Progenitor cell of endocrine pancreas (in vitro differentiated cells): ENCODE data around the gene ZNF638. TPM values are rescaled to one million over a fixed set of nuclear protein-coding genes. Genes with fewer than 3 reads are reported as not detected.

Source experiments
- DNase-seq: peaks from one replicate; pipeline ENCODE4 v3.0.0; 2021; ENCODE audit warnings: low spot score; ENCODE audit not compliant: unreplicated experiment
- H3K27ac Mint-ChIP-seq: 2 replicates; pipeline ENCODE4 v1.8.0; 2021; ENCODE audit warnings: mild to moderate bottlenecking, moderate library complexity, mixed read lengths
- H3K27me3 Mint-ChIP-seq: 2 replicates; pipeline ENCODE4 v1.8.0; 2021; ENCODE audit warnings: mixed read lengths
- H3K36me3 Mint-ChIP-seq: 2 replicates; pipeline ENCODE4 v1.8.0; 2022; ENCODE audit warnings: mixed read lengths; ENCODE audit not compliant: insufficient read depth
- H3K4me1 Mint-ChIP-seq: 2 replicates; pipeline ENCODE4 v1.8.0; 2021; ENCODE audit warnings: low read depth, mixed read lengths
- H3K4me3 Mint-ChIP-seq: 2 replicates; pipeline ENCODE4 v1.8.0; 2021; ENCODE audit warnings: low read depth, mild to moderate bottlenecking, moderate library complexity, mixed read lengths
- H3K9me3 Mint-ChIP-seq: 2 replicates; pipeline ENCODE4 v1.8.0; 2021; ENCODE audit warnings: low read depth, mixed read lengths
- CTCF ChIP-seq: fragments of 200-600 bp; sonication (generic); IDR thresholded peaks from one replicate; pipeline ENCODE4 v1.5.0; 2021; ENCODE audit warnings: antibody characterized with exemption, mild to moderate bottlenecking; ENCODE audit not compliant: unreplicated experiment
- total RNA-seq: library from RNA; stranded (reverse); gene quantifications from 2 replicates; pipeline ENCODE4 v1.2.1, GENCODE V29; 2021

Gene ZNF638
- total RNA-seq, 1 donor from 2014 or later, result 216 TPM

DNA sequence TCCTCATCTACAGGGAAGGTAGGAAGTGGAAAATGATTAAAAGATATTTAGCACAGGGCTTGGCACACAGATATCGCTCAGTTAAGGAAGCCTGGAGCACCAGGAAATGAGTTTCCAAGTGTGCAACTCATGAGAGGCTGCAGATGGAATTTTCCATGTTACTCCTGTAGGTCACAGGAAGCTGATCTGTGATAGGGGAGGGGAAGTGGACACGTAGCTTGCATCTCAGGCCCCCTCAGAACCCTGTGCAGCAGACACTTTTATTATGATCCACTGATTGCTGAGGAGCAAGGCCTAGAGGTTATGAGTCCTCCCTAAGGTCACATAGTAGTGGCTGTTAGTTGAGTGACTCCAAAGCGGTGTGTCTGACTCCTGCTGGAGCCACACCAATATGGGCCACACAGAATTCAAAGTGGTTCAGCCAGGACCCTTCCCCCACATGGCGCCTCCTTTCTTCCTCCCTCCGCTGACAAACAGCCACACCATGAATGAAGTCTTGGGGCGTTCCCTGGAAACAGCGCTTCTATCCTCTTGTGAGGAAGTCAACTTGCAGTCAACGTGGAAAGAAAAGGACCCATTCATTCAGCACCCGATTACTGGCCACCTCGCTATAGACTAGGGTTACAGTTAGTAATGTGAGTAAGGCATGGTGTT lies 143.3 kb downstream of the ZNF638 start:
- TF ChIP-seq CTCF, result no peak
- Mint-ChIP-seq H3K27me3 (peaks cover 15% of the 10 kb centered on the region), H3K4me3 (no peak overlapping the region), H3K36me3 (peaks cover 2% of the 10 kb centered on the region), H3K9me3 (no peaks in the 10 kb centered on the region), H3K4me1 (peaks cover 2% of the 10 kb centered on the region), H3K27ac (no peak overlapping the region)
- no peak for DNase-seq

GRCh38 chr2:71476495-71476894 lies 144.9 kb downstream of the ZNF638 start:
- no peaks in the 10 kb centered on the region for H3K9me3 Mint-ChIP-seq
- no peak for TF ChIP-seq CTCF
- no peak for DNase-seq
- peaks cover 2% of the 10 kb centered on the region for H3K36me3 Mint-ChIP-seq
- H3K4me3 Mint-ChIP-seq, result no peak overlapping the region
- H3K27ac Mint-ChIP-seq, result no peak overlapping the region
- H3K27me3 Mint-ChIP-seq, result peaks cover 17% of the 10 kb centered on the region
- peaks cover 2% of the 10 kb centered on the region for H3K4me1 Mint-ChIP-seq

GRCh38 chr2:71477231-71477691 lies 145.7 kb downstream of the ZNF638 start:
- H3K27me3 Mint-ChIP-seq, result peaks cover 20% of the 10 kb centered on the region
- DNase-seq, result no peak
- no peak for TF ChIP-seq CTCF
- H3K27ac Mint-ChIP-seq, result no peak overlapping the region
- no peak overlapping the region for H3K4me3 Mint-ChIP-seq
- H3K36me3 Mint-ChIP-seq, result peaks cover 2% of the 10 kb centered on the region
- no peaks in the 10 kb centered on the region for H3K9me3 Mint-ChIP-seq
- peaks cover 2% of the 10 kb centered on the region for H3K4me1 Mint-ChIP-seq

DNA sequence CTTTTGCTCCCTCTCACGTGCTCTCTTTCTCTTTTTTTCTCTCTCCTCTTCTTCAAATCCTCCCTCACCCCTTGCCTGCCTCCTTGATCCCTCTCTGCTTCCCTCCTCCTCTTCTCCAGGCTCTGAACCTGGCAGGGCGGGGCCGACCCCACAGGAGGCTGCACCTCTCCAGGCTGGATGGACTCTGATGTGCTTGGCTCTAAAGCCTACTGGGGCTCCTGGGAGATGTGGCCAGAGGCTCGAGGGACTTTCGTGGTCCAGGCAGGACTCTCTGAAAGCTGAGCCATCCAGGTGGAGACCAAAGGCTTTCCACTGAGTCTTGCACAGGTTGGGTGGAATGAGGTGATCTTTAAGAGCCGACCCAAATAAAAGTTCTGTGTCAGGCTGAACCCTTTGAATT lies 147.2 kb downstream of the ZNF638 start:
- TF ChIP-seq CTCF, result no peak
- Mint-ChIP-seq H3K4me1 (peaks cover 2% of the 10 kb centered on the region), H3K4me3 (no peak overlapping the region), H3K9me3 (no peaks in the 10 kb centered on the region), H3K27ac (no peak overlapping the region), H3K36me3 (no peaks in the 10 kb centered on the region), H3K27me3 (peaks cover 20% of the 10 kb centered on the region)
- no peak for DNase-seq

DNA sequence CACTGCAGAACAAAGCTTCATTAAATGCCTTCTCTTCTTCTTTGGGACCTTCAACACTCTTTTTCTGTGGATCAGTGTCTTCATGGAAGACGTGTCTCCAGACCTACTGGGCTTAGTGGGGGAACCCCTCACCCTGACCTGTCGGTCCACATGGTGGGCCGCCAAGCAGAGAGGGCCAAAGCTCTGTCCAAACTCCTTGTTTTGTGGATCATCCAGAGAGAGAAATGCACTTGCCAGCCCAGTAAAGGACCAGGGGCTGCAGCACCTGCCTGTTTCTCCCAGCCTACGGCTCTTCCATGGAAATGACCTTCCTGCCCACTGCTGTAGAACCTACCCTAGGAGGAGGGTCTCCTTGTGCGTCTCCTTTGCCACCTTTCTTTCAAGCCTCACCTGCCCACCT lies 147.7 kb downstream of the ZNF638 start:
- Mint-ChIP-seq H3K4me3 (no peak overlapping the region), H3K36me3 (no peaks in the 10 kb centered on the region), H3K27me3 (peaks cover 20% of the 10 kb centered on the region), H3K4me1 (peaks cover 2% of the 10 kb centered on the region), H3K27ac (no peak overlapping the region), H3K9me3 (no peaks in the 10 kb centered on the region)
- no peak for DNase-seq
- no peak for TF ChIP-seq CTCF
